HG03064 (cell line): ENCODE measurements around the gene ZKSCAN8.

Experiments used
- ATAC-seq: cut with Tn5 transposase; IDR thresholded peaks from one replicate; pipeline ENCODE4 v1.9.1; 2021; ENCODE audit warnings: low read depth; ENCODE audit not compliant: unreplicated experiment

The ZKSCAN8 gene

DNA sequence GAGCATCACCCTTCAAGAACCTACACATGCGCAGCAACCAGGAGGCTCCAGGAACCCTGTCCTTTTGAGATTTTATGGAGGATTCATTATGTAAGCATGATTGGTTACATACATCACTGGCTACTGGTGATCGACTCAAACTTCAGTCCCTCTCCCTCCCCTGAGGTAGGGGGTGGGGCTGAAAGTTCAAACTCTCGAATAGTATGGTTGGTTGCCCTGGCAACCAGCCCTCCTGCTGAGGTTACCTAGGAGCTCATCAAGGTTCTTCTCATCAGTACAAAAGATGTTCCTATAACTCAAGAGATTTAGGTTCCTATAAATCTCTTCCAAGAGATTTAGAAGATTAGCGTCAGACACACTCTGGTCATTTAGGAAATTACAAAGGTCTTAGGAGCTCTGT, 61.5 kb downstream of the ZKSCAN8 start:
- ATAC-seq = no peak

DNA sequence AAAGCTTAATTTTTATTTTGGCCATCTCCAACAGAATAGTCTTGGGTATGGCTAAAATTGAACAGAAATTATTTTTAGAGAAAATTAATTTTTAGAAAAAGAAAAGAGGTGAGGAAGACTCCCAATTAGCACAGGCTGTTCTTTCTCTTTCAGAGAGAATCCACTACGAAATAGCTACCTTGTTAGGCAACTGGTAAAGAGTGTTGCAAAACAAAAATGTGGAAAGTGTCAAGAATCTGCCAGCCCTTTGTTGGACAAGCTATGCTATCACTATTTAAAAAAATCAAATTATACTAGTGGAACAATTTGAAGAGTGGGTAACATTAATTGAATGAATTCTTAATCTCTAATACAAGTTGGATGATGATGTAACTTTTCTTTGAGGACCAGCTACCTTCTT, 64.2 kb downstream of the ZKSCAN8 start:
- no peak for ATAC-seq

DNA sequence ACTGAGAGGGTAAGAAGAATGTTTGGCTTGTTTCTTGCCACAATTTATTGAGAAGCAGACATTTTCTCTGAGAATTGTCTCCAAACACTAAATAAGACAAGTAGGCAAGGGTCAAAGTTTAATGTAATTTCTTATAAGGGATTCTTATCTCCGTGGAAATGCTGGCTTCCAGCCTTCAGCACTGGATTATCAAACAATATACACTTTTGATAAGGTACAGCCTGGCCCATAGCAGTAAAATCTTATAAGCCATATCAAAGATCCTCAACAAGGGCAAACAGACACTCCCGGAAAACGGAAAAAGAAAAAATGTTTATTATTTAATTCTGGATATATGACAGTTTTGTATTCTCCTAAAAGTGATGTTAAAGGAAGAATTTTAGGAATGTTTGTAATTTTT, 64.8 kb downstream of the ZKSCAN8 start:
- ATAC-seq = no peak

DNA sequence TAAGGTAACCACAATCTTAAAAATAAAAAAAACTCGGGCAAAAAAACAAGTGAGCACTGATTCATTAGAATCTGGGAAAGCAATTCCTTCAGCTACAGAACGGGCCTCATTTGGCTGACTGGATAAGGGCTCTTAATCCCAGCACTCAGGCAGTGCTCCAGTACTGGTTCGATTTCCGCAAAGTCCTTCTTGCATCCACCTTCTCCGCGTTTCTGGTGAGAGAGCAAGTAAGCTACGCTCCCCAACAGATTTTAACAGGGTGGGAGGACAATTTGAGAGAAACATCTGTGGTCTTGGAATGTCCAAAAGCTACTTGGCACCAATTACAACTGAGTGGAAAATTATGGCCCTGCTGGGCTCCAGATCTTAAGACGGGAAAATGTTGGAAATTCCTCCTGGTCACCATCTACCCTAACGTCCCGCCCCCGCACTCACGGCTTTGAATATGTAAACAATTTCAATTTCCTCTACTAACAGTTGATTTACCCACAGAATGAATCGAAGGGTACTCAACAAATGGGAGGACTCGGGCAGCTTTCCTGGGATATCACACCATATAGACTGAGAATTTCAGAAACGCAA, 65.3 kb downstream of the ZKSCAN8 start:
- no peak for ATAC-seq

DNA sequence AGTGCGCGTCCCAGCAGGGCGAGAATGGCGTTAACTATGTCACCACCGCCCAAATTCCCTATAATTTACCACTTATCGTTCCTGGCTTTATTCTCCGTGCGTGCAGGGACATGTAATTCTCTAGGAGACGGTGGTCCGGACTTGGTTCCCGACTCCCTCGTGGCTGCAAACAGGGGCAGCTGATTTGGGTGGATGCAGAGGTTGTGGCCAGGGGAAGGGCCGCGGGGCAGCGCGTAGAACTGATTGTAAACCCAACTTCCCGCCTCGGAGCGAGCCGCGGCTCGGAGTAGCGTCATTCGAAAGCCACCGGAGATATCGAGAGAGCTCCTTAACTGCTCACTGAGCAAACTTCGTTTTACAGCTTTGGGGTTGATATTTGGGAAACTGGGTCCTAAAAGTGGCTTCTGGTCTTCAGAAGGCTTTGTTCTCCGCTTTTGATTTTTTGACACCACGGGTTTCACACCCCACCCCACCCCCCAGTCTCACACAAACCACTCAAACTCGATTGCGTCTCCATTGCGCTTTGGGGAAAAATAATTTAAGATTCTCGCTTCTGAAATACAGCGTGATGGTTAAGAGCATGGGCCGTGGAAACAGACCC, 65.9 kb downstream of the ZKSCAN8 start:
- ATAC-seq = no peak

DNA sequence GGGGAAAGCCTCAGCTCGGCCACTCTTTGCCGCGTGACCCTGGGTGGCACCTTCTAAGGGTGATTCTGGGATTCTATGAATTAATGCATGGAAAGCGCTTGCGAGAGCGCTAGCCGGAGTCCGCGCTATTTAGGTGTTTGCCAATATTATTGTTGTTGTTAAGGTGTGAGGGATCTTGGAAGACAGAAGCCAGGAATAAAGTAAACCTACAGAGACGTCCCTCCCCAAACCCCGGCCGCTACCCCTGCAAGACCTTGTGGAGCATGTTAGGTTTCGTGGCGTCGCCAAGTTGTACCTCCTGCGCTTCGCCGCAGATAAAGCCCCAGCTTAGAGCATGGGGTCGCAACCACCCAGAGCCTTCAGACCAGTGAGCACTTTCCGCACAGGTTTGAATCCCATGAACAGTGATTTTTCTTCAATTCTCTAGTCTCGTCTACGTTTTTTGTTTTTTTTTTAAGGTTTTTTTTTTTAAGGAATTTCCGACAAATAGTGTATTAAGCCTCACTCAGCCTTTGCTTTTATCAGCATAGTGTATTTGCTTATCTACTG, 66.5 kb downstream of the ZKSCAN8 start:
- no peak for ATAC-seq
